ENCODE data around the gene FIBP. TPM values are rescaled to one million over a fixed set of nuclear protein-coding genes. Genes with fewer than 3 reads are reported as not detected.

The FIBP gene
- total and polyA plus RNA-seq, 7 donors: 27.7 to 73.9 (median 37.4) TPM

DNA sequence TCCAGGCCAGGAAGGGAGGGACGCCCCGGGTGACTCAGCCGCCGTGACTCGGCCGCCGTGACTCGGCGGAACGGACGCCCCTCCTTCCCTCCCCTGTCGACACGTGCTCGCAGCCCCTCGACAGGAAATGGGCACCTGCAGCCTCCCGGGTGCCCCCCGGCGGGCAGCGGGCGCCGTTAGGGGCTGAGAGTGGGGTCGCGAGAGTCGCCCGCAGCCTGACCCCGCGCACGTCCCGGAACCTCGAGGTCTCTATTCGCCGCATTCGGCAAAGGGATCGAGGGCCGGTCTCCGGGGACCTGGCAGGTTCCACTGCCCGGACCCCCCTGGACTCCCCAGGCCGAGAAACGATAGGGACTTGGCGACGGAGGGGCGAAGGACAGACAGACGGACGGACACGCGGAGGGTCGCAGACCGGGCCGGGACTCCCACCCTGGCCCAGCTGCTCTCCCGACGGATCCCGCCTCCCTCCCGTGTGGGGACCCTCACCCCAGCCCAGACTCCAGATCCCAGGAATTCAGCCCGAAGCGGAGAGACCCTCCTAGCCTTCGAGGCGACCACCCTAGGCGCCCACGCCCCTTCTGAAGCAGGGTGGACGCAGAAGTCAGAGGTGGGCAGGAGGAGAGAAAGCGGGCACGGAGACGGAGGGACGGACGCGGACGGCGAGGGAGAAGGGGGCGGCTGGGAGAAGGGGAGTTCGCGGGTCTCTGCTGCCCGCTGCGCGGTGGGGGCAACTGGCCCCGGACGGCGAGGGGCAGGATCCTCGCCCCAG lies 11.3 kb upstream of the FIBP start:
- H3K4me3 ChIP-seq: peak overlapping the region; percentile 82
- TF ChIP-seq CTCF (IDR thresholded peaks at IDR 0.05): no peak
- H3K27ac ChIP-seq: peak overlapping the region; percentile 50
- H3K4me1 ChIP-seq: no peaks in the 10 kb centered on the region
- peak; percentile 81 to 82 for DNase-seq
- no peaks in the 10 kb centered on the region for H3K9me3 ChIP-seq
- peaks cover 0 to 3% of the 10 kb centered on the region in 2 donors for H3K36me3 ChIP-seq (ENCODE audit: insufficient read depth in 1 of 2, low read depth in 1 of 2)
- ATAC-seq: peak; percentile 58 to 68 (median 64)
- intact Hi-C loops (cut with DNase I): no loop called here
- 2 to 3% (median 3%) methylated on average over 49 to 78 of the region's 78 CpGs for WGBS, 3 donors
- H3K27me3 ChIP-seq (ENCODE audit: insufficient read depth in 3 of 3, low read length in 2 of 3): peaks cover 0 to 8% (median 6%) of the 10 kb centered on the region in 3 donors

DNA sequence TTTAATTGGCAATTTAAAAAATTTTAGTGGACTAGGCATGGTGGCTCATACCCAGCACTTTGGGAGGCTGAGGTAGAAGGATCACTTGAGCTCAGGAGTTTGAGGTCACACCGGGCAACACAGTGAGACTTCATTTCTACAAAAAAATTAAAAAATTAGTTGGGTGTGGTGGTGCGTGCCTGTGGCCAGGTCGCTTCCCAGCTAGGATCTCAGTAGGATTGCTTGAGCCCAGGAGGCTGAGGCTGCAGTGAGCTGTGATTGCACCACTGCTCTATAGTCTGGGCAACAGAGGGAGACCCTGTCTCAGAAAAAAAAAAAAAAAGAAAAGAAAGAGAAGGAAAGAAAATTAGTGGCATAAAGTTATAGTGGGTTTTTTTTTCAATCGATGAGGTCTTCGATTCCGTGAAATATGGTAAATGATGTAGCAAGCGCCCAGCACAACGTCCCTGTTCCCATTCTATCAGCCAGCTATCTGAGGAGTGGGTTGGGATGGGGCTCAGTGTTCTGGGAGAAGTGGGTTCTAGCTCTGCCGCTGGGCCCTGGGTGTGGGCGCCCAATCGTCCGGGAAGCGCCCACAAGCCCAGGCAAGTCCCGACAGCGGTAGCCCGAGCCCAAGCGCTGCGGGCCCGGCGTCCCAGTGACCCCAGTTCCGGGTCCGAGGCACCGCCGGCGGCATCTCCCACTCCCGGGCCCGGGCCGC lies 10.5 kb upstream of the FIBP start:
- DNase-seq: no peak
- 28 to 39% (median 29%) methylated on average over 22 to 28 of the region's 28 CpGs for WGBS, 3 donors
- no peak for TF ChIP-seq CTCF (IDR thresholded peaks at IDR 0.05)
- ATAC-seq: no peak
- Histone ChIP-seq H3K4me3 (peak overlapping the region; percentile 82), H3K9me3 (no peaks in the 10 kb centered on the region), H3K4me1 (peaks cover under 1% of the 10 kb centered on the region), H3K27ac (peak overlapping the region; percentile 50), H3K36me3 (ENCODE audit: insufficient read depth in 1 of 2, low read depth in 1 of 2) (peaks cover 0 to 8% of the 10 kb centered on the region in 2 donors), H3K27me3 (ENCODE audit: insufficient read depth in 3 of 3, low read length in 2 of 3) (peaks cover 0 to 8% (median 6%) of the 10 kb centered on the region in 3 donors)
- intact Hi-C loops (cut with DNase I): no loop called here

GRCh38 chr11:65897020-65897471 lies 8.8 kb upstream of the FIBP start:
- Histone ChIP-seq H3K27me3 (ENCODE audit: insufficient read depth in 3 of 3, low read length in 2 of 3) (peaks cover 0 to 8% (median 6%) of the 10 kb centered on the region in 3 donors), H3K4me3 (no peak overlapping the region), H3K36me3 (ENCODE audit: insufficient read depth in 1 of 2, low read depth in 1 of 2) (peaks cover 0 to 8% of the 10 kb centered on the region in 2 donors), H3K9me3 (no peaks in the 10 kb centered on the region), H3K27ac (no peak overlapping the region), H3K4me1 (peaks cover 7% of the 10 kb centered on the region)
- no peak for TF ChIP-seq CTCF (IDR thresholded peaks at IDR 0.05)
- DNase-seq (no peak), ATAC-seq (no peak)
- 70 to 93% (median 73%) methylated on average over 4 of the region's 4 CpGs for WGBS, 3 donors
- intact Hi-C loops (cut with DNase I): no loop called here

- H3K4me3 ChIP-seq: no peak overlapping the region
- DNase-seq (no peak), ATAC-seq (no peak)
- H3K36me3 ChIP-seq (ENCODE audit: insufficient read depth in 1 of 2, low read depth in 1 of 2): peaks cover 0 to 8% of the 10 kb centered on the region in 2 donors
- H3K4me1 ChIP-seq: peaks cover 10% of the 10 kb centered on the region
- H3K9me3 ChIP-seq: no peaks in the 10 kb centered on the region
- TF ChIP-seq CTCF (IDR thresholded peaks at IDR 0.05): no peak
- intact Hi-C loops (cut with DNase I): no loop called here
- H3K27me3 ChIP-seq (ENCODE audit: insufficient read depth in 3 of 3, low read length in 2 of 3): peaks cover 0 to 8% (median 6%) of the 10 kb centered on the region in 3 donors
- H3K27ac ChIP-seq: no peak overlapping the region
- 93 to 96% (median 93%) methylated on average over 14 of the region's 14 CpGs for WGBS, 3 donors
Measured at GRCh38 chr11:65896034-65896999, 8.0 kb upstream of the FIBP start.

All from psoas muscle (tissue), 8 donors.